Mesodermal cell (in vitro differentiated cells): ENCODE results near the gene NCF4.
A peak's percentile ranks its signal among the peaks of the same experiment; 100 is the strongest.

Source experiments
- H3K27ac ChIP-seq: 2 replicates; pipeline ENCODE4 v1.7.0; 2013; ENCODE audit warnings: mild to moderate bottlenecking, low read depth, low read length, moderate library complexity; ENCODE audit not compliant: severe bottlenecking
- H3K36me3 ChIP-seq: 2 replicates; pipeline ENCODE4 v1.7.1; 2013; ENCODE audit warnings: mild to moderate bottlenecking, low read length, moderate library complexity; ENCODE audit not compliant: control insufficient read depth, insufficient read depth
- H3K4me1 ChIP-seq: one replicate; pipeline ENCODE4 v1.7.1; 2013; ENCODE audit warnings: mild to moderate bottlenecking, low read length; ENCODE audit not compliant: insufficient read depth, control insufficient read depth, poor library complexity, severe bottlenecking
- H3K4me3 ChIP-seq: 2 replicates; pipeline ENCODE4 v1.7.0; 2013; ENCODE audit warnings: low read length, control low read depth, mild to moderate bottlenecking; ENCODE audit not compliant: insufficient read depth, poor library complexity, severe bottlenecking; ENCODE audit errors: extremely low read depth
- H3K9me3 ChIP-seq: 2 replicates; pipeline ENCODE4 v1.7.1; 2013; ENCODE audit warnings: mild to moderate bottlenecking, low read length, moderate library complexity; ENCODE audit not compliant: control insufficient read depth
- WGBS, 2 experiments: methylation state at CpG; one replicate each; pipeline ENCODE4 v1.1.5; 2013; ENCODE audit warnings: missing lambda C conversion rate in 2 of 2; ENCODE audit not compliant: insufficient coverage in 2 of 2; 5-methylcytosine and 5-hydroxymethylcytosine counted together

Gene NCF4

DNA sequence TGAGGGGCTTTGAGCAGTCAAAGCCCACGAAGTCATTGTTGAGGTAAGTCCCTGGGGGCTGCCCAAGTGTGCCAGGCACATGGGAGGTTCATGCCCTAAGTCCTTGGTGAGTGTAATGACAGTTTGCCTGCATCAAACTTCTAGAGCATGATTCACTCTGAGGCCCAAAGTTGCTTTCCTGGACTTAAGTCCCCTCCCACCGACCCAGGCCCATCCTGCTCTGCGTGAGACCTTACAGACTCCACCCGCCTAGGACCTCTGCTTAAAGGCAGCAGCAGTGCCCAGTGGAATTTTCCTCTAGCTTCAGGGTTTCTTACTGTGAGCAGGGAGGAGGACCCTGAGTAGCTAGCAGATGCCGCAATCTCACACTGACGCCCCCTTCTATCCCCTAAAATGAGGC lies 38.2 kb upstream of the NCF4 start:
- Histone ChIP-seq H3K36me3 (no peaks in the 10 kb centered on the region), H3K4me3 (no peak overlapping the region), H3K27ac (peak overlapping the region; percentile 82), H3K9me3 (no peaks in the 10 kb centered on the region), H3K4me1 (peaks cover 26% of the 10 kb centered on the region)
- WGBS, 2 experiments: 51 to 64% methylated on average over 4 of the region's 6 CpGs

- peak overlapping the region; percentile 82 for H3K27ac ChIP-seq
Observed at GRCh38 chr22:36823186-36823839, 37.5 kb upstream of the NCF4 start.

DNA sequence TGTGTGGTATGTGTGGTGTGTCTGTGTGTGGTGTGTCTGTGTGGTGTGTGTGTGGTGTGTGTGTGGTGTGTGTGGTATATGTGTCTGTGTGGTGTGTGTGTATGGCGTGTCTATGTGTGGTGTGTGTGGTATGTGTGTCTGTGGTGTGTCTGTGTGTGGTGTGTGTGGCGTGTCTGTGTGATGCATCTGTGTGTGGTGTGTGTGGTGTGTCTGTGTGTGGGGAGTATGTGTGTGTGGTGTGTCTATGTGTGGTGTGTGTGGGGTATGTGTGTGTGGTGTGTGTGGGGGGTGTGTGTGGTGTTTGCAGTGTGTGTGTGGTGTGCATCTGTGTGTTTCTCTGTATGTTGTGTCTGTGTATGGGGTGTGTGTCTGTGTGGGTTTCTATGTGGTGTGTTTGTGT lies 36.2 kb upstream of the NCF4 start:
- Histone ChIP-seq H3K9me3 (no peaks in the 10 kb centered on the region), H3K27ac (no peak overlapping the region), H3K4me1 (peaks cover 13% of the 10 kb centered on the region), H3K36me3 (no peaks in the 10 kb centered on the region), H3K4me3 (no peak overlapping the region)
- WGBS, 2 experiments: 86 to 93% methylated on average over 2 of the region's 2 CpGs

More at GRCh38 chr22:36823186-36823839, 37.5 kb upstream of the NCF4 start:
- H3K36me3 ChIP-seq: no peaks in the 10 kb centered on the region
- peaks cover 24% of the 10 kb centered on the region for H3K4me1 ChIP-seq
- H3K9me3 ChIP-seq: no peaks in the 10 kb centered on the region
- H3K4me3 ChIP-seq: no peak overlapping the region
- WGBS, 2 experiments: 59 to 71% methylated on average over 8 to 17 of the region's 17 CpGs

DNA sequence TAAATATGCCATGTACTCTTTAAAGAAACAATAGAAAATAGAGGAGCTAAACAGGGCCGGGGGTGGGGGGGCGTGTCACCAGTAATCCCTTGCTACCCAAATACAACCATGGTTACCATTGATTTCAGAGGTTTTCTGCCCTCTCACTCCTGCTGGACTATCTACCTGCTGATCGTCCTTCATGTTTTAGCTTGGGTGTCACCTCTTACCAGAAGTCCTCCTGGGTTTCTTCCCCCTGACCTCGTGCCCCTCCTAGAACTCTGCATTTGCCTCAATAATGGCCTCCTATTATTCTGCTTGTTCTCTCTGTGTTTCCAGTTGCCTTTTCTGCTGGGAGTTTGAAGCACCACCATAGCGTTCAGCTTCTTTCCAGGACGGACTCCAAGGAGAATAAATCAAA lies 34.5 kb upstream of the NCF4 start:
- Histone ChIP-seq H3K36me3 (no peaks in the 10 kb centered on the region), H3K9me3 (no peaks in the 10 kb centered on the region)
- 86 to 98% methylated on average over 5 to 6 of the region's 6 CpGs for WGBS, 2 experiments

GRCh38 chr22:36828815-36829214 lies 32.0 kb upstream of the NCF4 start:
- Histone ChIP-seq H3K4me1 (peaks cover 2% of the 10 kb centered on the region), H3K9me3 (no peaks in the 10 kb centered on the region), H3K4me3 (no peak overlapping the region), H3K36me3 (no peaks in the 10 kb centered on the region), H3K27ac (no peak overlapping the region)
- 81 to 84% methylated on average over 3 of the region's 3 CpGs for WGBS, 2 experiments

More for the DNA sequence above, 34.5 kb upstream of the NCF4 start:
- Histone ChIP-seq H3K4me3 (no peak overlapping the region), H3K4me1 (peaks cover 13% of the 10 kb centered on the region), H3K27ac (no peak overlapping the region)

GRCh38 chr22:36829370-36830002 lies 31.3 kb upstream of the NCF4 start:
- no peaks in the 10 kb centered on the region for H3K9me3 ChIP-seq
- H3K4me1 ChIP-seq: no peaks in the 10 kb centered on the region
- H3K36me3 ChIP-seq: no peaks in the 10 kb centered on the region
- 100% methylated on average over 2 of the region's 5 CpGs for WGBS, 2 experiments
- no peak overlapping the region for H3K27ac ChIP-seq
- no peak overlapping the region for H3K4me3 ChIP-seq

- 83% methylated on average over 1 of the region's 2 CpGs; no CpG with 5 or more reads in 1 of the 2 experiments for WGBS, 2 experiments
- no peaks in the 10 kb centered on the region for H3K4me1 ChIP-seq
- H3K9me3 ChIP-seq: no peaks in the 10 kb centered on the region
- no peak overlapping the region for H3K4me3 ChIP-seq
- no peaks in the 10 kb centered on the region for H3K36me3 ChIP-seq
- no peak overlapping the region for H3K27ac ChIP-seq
Observed at GRCh38 chr22:36830601-36831000, 30.2 kb upstream of the NCF4 start.

GRCh38 chr22:36831206-36831605 lies 29.6 kb upstream of the NCF4 start:
- Histone ChIP-seq H3K4me3 (no peak overlapping the region), H3K9me3 (no peaks in the 10 kb centered on the region), H3K4me1 (no peaks in the 10 kb centered on the region), H3K27ac (no peak overlapping the region), H3K36me3 (no peaks in the 10 kb centered on the region)

DNA sequence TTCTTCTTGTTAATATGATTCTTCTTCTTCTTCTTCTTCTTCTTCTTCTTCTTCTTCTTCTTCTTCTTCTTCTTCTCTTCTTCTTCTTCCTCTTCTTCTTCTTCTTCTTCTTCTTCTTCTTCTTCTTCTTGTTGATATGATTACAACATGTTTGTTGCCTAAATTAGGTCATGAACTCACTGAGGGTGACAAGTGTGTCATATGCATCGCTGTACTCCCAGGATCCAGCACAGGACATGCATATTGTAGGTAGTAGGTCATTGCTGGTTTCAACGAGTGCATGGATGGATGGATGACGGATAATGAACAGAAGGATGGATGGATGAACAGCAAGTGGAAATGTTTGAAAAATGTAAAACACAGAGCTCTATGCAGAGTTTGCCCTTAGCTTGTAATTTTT lies 29.1 kb upstream of the NCF4 start:
- Histone ChIP-seq H3K4me1 (no peaks in the 10 kb centered on the region), H3K36me3 (no peaks in the 10 kb centered on the region), H3K9me3 (no peaks in the 10 kb centered on the region), H3K4me3 (no peak overlapping the region), H3K27ac (no peak overlapping the region)
- 85 to 88% methylated on average over 3 of the region's 3 CpGs for WGBS, 2 experiments

GRCh38 chr22:36833073-36833472 lies 27.7 kb upstream of the NCF4 start:
- H3K4me1 ChIP-seq: no peaks in the 10 kb centered on the region
- no peaks in the 10 kb centered on the region for H3K9me3 ChIP-seq
- 90 to 94% methylated on average over 3 of the region's 3 CpGs for WGBS, 2 experiments
- no peak overlapping the region for H3K27ac ChIP-seq
- no peak overlapping the region for H3K4me3 ChIP-seq
- no peaks in the 10 kb centered on the region for H3K36me3 ChIP-seq

DNA sequence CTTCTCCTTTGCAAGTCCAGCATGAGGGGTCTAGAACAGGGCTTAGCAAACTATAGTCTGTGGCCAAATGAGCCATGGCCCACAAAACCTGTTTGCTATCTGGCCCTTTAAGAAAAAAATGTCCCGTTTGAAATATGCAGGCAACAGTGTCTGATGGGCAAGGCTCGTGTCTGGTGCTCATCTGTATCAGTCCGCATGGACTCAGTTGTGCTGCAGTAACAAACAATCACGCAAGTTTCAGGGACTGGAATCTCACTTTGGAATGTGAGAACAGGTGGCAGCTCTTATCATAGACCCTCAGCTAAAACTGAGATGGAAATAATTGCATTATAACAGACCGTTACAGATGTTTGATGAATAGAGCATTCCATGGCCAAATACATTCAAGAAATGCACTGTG lies 24.9 kb upstream of the NCF4 start:
- whole genome bisulfite sequencing, 2 experiments: 80 to 82% methylated on average over 5 of the region's 5 CpGs
- H3K4me1 ChIP-seq: no peaks in the 10 kb centered on the region
- H3K4me3 ChIP-seq: no peak overlapping the region

More for the DNA sequence above, 24.9 kb upstream of the NCF4 start:
- Histone ChIP-seq H3K9me3 (no peaks in the 10 kb centered on the region), H3K36me3 (no peaks in the 10 kb centered on the region), H3K27ac (no peak overlapping the region)
